Panc1 (cell line): ENCODE data around the gene SHE.

ENCODE experiments used
- CTCF ChIP-seq: fragments of 450-650 bp; IDR thresholded peaks from 2 replicates; pipeline ENCODE4 v1.5.1; 2017; ENCODE audit warnings: mild to moderate bottlenecking
- REST ChIP-seq, 2 experiments: IDR thresholded peaks; 2 replicates each; pipeline ENCODE4 v1.6.1; 2011 to 2012; ENCODE audit warnings: low read depth in 2 of 2, control low read depth in 1 of 2, low read length in 1 of 2, mild to moderate bottlenecking in 1 of 2, moderate library complexity in 1 of 2; ENCODE audit not compliant: insufficient read depth in 1 of 2
- TCF7L2 ChIP-seq: IDR thresholded peaks from 2 replicates; pipeline ENCODE4 v1.6.1; 2011; ENCODE audit warnings: mild to moderate bottlenecking, low read depth, low read length, inconsistent platforms

DNA sequence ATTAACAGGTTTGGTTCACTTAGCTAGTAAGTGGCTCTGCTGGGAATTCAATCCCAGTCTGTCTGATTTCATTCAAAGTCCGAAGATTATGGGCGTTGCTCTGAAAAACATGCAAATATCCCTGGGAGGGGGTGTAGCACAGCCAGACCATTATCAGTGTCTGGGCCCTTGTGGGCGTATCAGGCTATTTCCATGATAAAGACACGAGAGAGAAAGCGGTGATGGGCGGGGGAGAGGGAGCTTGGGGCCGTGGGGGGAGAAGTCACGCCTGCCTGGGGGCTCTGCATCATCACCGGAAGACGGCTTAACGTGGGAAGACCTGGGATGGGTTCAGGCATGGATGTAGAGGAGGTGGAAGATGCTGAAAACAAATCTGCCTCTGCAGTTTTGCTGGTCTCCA is 71.3 kb downstream of the SHE start:
- TF ChIP-seq CTCF (no peak), REST (IDR thresholded peaks at IDR 0.05; ENCODE audit: insufficient read depth in 1 of 2, low read depth in 2 of 2, low read length in 1 of 2) (no peak), TCF7L2 (no peak)
